ENCODE measurements around the gene C1QTNF9.

GRCh38 chr13:24280720-24281119, 28.7 kb upstream of the C1QTNF9 start:
- TF ChIP-seq, protein P1, sequence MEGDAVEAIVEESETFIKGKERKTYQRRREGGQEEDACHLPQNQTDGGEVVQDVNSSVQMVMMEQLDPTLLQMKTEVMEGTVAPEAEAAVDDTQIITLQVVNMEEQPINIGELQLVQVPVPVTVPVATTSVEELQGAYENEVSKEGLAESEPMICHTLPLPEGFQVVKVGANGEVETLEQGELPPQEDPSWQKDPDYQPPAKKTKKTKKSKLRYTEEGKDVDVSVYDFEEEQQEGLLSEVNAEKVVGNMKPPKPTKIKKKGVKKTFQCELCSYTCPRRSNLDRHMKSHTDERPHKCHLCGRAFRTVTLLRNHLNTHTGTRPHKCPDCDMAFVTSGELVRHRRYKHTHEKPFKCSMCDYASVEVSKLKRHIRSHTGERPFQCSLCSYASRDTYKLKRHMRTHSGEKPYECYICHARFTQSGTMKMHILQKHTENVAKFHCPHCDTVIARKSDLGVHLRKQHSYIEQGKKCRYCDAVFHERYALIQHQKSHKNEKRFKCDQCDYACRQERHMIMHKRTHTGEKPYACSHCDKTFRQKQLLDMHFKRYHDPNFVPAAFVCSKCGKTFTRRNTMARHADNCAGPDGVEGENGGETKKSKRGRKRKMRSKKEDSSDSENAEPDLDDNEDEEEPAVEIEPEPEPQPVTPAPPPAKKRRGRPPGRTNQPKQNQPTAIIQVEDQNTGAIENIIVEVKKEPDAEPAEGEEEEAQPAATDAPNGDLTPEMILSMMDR (IDR thresholded peaks at IDR 0.05), result no peak
- no peak for TF ChIP-seq POLR2A (IDR thresholded peaks at IDR 0.05)
